Nucleus accumbens (tissue), 56 donors: ENCODE measurements around the gene LTB4R2.
"Not testable (repeated sequence)": the region's sequence is repeated elsewhere in the genome, so short reads cannot be mapped to it uniquely, and the experiment has no call there.

Experiments used
- DNase-seq, 56 donors: peaks; one replicate each; lab custom pipeline; 2025; lab: John Stamatoyannopoulos, UW

Gene LTB4R2

GRCh38 chr14:24335461-24336171, 25.7 kb downstream of the LTB4R2 start:
- DNase-seq = no peak

GRCh38 chr14:24337144-24337823, 27.3 kb downstream of the LTB4R2 start:
- no peak for DNase-seq

GRCh38 chr14:24337824-24338175, 27.9 kb downstream of the LTB4R2 start:
- no peak for DNase-seq

DNA sequence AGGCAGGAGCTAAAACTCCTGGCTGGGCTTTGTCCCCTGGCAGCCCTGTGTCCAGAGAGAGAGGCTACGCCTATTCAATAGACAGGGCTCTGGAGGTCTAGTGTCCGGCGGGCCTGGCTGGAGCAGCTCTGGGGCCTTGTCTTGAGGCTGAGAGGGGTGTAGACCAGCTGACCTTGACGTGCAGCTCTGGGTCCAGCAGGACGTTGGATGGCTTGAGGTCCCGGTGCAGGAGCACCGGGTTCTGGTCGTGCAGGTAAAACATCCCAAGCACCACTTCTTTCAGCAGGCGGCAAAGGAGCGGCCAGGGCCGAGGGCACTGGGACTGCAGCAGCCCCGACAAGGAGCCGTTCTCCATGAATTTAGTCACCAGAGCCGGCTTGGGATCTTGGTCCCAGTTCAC, 28.9 kb downstream of the LTB4R2 start:
- no peak for DNase-seq

GRCh38 chr14:24339284-24340151, 29.6 kb downstream of the LTB4R2 start, which contains the start of gene RIPK3:
TSS of gene RIPK3 (minus strand) at chr14:24339991. CDS start at chr14:24339826, 165 bp downstream.
- no peak for DNase-seq

- DNase-seq = no peak
These were observed 30.7 kb downstream of the LTB4R2 start for GRCh38 chr14:24340606-24341005.

DNA sequence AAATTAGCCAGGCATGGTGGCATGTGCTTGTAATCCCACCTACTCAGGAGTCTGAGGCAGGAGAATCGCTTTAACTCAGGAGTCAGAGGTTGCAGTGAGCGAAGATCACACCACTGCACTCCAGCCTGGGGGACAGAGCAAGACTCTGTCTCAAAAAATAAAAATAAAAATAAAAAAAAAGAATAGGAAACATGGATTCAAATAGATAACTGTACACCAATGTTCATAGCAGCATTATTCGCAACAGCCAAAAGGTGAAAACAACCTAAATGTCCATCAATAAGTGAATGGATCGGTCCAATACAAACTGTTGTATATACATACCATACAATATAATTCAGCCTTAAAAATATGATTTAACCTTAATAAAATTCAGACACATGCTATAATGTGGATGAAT, 32.9 kb downstream of the LTB4R2 start:
- no peak for DNase-seq

GRCh38 chr14:24343795-24344660, 34.1 kb downstream of the LTB4R2 start:
- DNase-seq = no peak

DNA sequence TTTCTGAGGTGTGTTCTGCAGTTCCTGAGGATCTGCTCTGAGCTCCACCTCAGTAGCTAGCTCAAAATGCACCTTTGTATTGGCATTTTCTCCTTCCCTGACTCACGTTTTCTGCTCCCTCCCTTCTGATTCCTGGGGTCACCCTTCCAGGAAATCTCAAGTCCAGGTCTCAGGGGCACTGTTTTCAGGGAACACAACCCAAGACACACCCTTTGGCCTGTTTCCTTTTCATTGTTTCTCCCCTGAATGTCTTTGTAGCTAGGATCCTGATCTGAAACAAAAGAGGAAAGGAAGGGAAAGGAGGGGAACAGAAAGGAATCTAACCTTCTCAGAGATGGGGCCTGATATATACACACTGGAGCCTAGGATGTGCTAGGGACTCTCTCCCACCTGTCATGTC, 37.2 kb downstream of the LTB4R2 start:
- no peak for DNase-seq

DNA sequence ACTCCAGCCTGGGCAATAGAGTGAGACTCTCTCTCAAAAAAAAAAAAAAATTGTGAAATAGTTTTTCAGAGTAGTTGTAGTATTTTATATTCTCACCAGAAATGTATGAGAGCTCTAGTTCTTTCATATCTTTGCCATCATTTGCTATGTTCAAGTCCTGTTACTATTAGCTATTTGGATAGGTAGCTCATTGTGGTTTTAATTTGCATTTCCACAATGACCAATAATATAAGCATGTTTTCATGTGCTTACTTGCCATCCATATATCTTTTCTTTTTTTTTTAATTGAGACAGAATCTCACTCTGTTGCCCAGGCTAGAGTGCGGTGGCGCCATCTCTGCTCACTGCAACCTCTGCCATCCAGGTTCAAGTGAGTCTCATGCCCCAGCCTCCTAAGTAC, 38.2 kb downstream of the LTB4R2 start:
- DNase-seq = no peak

DNA sequence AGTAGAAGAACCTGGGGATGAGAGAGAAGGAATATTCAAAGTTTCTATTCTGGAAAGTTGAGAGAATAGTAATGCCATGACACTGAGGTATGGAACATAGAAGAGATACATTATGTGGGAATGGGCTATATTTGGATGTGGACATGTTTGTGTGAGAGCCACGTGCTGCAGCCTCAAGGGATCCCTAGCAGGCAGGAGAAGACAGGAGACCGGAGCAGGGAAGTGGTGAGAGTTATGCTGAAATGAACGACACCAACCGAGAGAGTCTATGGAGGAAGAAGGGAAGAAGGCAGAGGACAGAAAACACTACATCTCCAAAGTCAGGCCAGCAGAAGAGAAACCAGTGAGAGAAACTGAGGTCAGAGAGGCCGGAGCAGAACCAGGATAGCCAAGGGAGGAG, 39.8 kb downstream of the LTB4R2 start:
- DNase-seq = no peak

- no peak for DNase-seq
These were observed 41.6 kb downstream of the LTB4R2 start for GRCh38 chr14:24351517-24351916.

GRCh38 chr14:24353559-24354481, 43.9 kb downstream of the LTB4R2 start:
- no peak for DNase-seq

GRCh38 chr14:24354482-24354825, 44.5 kb downstream of the LTB4R2 start:
- not testable (repeated sequence) for DNase-seq

DNA sequence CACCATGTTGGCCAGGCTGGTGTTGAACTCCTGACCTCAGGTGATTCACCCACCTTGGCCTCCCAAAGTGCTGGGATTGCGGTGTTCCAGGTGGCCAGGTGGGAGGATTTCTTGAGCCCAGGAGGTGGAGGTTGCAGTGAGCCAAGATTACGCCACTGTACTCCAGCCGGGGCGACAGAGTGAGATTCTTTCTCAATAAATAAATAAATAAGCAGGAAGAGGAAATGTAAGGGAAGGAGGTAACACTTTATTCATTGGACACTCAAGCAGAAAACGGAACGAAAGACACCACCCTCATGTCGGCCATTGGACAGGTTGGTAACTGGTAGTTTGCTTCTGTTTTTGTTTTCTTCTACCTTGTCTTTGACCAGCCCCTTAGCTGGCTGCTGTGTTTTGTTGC, 45.1 kb downstream of the LTB4R2 start:
- DNase-seq = no peak

DNA sequence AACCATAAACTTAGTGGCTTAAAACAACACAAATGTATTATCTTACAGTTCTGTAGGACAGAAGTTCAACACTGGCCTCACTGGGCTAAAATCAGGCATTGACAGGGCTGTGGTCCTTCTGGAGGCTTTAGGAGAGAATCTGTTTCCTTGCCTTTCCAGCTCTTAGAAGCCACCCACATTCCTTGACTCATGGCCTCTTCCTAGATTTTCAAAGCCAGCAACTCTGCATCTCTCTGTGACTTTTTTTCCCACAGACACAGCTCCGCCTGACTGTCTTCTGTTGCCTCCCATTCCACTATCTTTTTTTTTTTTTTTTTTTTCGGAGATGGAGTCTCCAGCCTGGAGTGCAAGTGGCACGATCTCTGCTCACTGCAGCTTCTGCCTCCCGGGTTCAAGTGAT, 46.3 kb downstream of the LTB4R2 start:
- no peak for DNase-seq

DNA sequence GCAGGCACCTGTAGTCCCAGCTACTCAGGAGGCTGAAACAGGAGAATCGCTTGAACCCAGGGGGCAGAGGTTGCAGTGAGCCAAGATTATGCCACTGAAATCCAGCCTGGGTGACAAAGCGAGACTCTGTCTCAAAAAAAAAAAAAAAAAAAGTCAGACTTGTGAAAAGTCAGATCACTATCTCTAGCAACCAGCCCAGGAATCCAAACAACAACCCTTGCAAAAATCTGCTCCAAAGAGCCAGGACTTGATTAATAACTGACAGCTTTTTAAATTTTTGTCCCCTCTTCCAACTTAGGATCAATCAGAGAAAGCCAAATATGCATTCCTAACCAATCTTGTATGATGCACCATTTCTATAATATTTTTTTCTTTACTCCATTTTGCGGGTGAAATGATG, 50.3 kb downstream of the LTB4R2 start:
- no peak for DNase-seq

DNA sequence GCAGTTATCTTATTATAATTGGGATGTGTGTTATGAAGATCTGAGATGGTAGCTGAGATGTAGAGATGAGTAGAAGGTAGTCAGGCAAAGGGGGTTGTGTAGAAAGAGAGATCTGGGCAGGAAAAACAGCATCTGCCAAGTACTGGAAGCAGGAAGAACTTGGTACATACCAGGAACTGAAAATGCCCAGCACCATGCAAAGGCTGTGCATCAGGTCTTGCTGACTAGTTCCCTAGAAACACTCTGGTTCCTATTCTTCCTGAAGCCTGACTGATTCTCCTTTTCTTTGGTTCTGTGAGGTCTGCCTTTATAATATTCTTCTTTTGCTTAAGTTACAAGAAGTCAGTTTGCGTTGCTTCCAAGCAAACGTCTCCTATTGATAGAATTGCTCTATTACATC, 51.4 kb downstream of the LTB4R2 start:
- peak in 1 of 56 donors; percentile 2 for DNase-seq
